Smooth muscle cell (in vitro differentiated cells): ENCODE results near the gene TAF1C. TPM values are rescaled to one million over a fixed set of nuclear protein-coding genes. Genes with fewer than 3 reads are reported as not detected.

ENCODE experiments used
- DNase-seq: peaks from one replicate; lab custom pipeline; 2025; ENCODE audit not compliant: unreplicated experiment; lab: John Stamatoyannopoulos, UW
- H2AFZ ChIP-seq: fragments of 200-600 bp; sonication (generic); 2 replicates; pipeline ENCODE4 v1.6.0; 2016; ENCODE audit warnings: antibody characterized with exemption, low read depth, mild to moderate bottlenecking
- H3F3A ChIP-seq: fragments of 200-600 bp; sonication (generic); 2 replicates; pipeline ENCODE4 v1.6.0; 2017; ENCODE audit warnings: antibody characterized with exemption, low read depth
- H3K27ac ChIP-seq: fragments of 200-600 bp; sonication (generic); 2 replicates; pipeline ENCODE4 v1.5.1; 2016; ENCODE audit warnings: low read depth, mild to moderate bottlenecking
- H3K27me3 ChIP-seq: fragments of 200-600 bp; sonication (generic); 2 replicates; pipeline ENCODE4 v1.6.1; 2016; ENCODE audit warnings: low read depth, mild to moderate bottlenecking
- H3K36me3 ChIP-seq: fragments of 200-600 bp; sonication (generic); 2 replicates; pipeline ENCODE4 v1.5.1; 2016; ENCODE audit warnings: low read depth
- H3K4me1 ChIP-seq: fragments of 200-600 bp; sonication (generic); 2 replicates; pipeline ENCODE4 v1.5.1; 2016; ENCODE audit warnings: low read depth
- H3K4me2 ChIP-seq: fragments of 200-600 bp; sonication (generic); 2 replicates; pipeline ENCODE4 v1.6.0; 2016; ENCODE audit warnings: mild to moderate bottlenecking
- H3K4me3 ChIP-seq: fragments of 200-600 bp; sonication (generic); 2 replicates; pipeline ENCODE4 v1.5.1; 2016; ENCODE audit warnings: mild to moderate bottlenecking
- H3K79me2 ChIP-seq: fragments of 200-600 bp; sonication (generic); 2 replicates; pipeline ENCODE4 v1.6.0; 2016; ENCODE audit warnings: low read depth, mild to moderate bottlenecking
- H3K9ac ChIP-seq: fragments of 200-600 bp; sonication (generic); 2 replicates; pipeline ENCODE4 v1.6.0; 2016; ENCODE audit warnings: low read depth
- H3K9me3 ChIP-seq: fragments of 200-600 bp; sonication (generic); replicated peaks from 2 replicates; pipeline ENCODE4 v1.5.1; 2016; ENCODE audit warnings: low read depth
- H4K20me1 ChIP-seq: fragments of 200-600 bp; sonication (generic); 2 replicates; pipeline ENCODE4 v1.6.0; 2016; ENCODE audit warnings: low read depth
- CTCF ChIP-seq: fragments of 200-600 bp; sonication (generic); IDR thresholded peaks from 2 replicates; pipeline ENCODE4 v1.5.1; 2017; ENCODE audit warnings: borderline replicate concordance, mild to moderate bottlenecking, antibody characterized with exemption; ENCODE audit not compliant: insufficient read depth, poor library complexity, severe bottlenecking
- WGBS: methylation state at CpG from one replicate; pipeline ENCODE4 v1.1.7; 2016; ENCODE audit warnings: low lambda C conversion rate; 5-methylcytosine and 5-hydroxymethylcytosine counted together
- polyA plus RNA-seq: library from polyadenylated mRNA; unstranded; fragments of >200 nt; fragmentation: Nextera tagmentation; extraction: Ambion mirVana; gene quantifications from 2 replicates; pipeline ENCODE4 v1.2.1, GENCODE V29; 2016
- total RNA-seq: library from RNA; depleted of rRNA; stranded (reverse); fragments of >200 nt; gene quantifications from 2 replicates; pipeline ENCODE4 v1.2.3, GENCODE V29; 2014

Gene TAF1C, protein sequence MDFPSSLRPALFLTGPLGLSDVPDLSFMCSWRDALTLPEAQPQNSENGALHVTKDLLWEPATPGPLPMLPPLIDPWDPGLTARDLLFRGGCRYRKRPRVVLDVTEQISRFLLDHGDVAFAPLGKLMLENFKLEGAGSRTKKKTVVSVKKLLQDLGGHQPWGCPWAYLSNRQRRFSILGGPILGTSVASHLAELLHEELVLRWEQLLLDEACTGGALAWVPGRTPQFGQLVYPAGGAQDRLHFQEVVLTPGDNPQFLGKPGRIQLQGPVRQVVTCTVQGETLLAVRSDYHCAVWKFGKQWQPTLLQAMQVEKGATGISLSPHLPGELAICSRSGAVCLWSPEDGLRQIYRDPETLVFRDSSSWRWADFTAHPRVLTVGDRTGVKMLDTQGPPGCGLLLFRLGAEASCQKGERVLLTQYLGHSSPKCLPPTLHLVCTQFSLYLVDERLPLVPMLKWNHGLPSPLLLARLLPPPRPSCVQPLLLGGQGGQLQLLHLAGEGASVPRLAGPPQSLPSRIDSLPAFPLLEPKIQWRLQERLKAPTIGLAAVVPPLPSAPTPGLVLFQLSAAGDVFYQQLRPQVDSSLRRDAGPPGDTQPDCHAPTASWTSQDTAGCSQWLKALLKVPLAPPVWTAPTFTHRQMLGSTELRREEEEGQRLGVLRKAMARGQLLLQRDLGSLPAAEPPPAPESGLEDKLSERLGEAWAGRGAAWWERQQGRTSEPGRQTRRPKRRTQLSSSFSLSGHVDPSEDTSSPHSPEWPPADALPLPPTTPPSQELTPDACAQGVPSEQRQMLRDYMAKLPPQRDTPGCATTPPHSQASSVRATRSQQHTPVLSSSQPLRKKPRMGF
- total RNA-seq (13.3 and 17.1 TPM in 2 replicates), polyA plus RNA-seq (35.5 and 37.3 TPM in 2 replicates)

DNA sequence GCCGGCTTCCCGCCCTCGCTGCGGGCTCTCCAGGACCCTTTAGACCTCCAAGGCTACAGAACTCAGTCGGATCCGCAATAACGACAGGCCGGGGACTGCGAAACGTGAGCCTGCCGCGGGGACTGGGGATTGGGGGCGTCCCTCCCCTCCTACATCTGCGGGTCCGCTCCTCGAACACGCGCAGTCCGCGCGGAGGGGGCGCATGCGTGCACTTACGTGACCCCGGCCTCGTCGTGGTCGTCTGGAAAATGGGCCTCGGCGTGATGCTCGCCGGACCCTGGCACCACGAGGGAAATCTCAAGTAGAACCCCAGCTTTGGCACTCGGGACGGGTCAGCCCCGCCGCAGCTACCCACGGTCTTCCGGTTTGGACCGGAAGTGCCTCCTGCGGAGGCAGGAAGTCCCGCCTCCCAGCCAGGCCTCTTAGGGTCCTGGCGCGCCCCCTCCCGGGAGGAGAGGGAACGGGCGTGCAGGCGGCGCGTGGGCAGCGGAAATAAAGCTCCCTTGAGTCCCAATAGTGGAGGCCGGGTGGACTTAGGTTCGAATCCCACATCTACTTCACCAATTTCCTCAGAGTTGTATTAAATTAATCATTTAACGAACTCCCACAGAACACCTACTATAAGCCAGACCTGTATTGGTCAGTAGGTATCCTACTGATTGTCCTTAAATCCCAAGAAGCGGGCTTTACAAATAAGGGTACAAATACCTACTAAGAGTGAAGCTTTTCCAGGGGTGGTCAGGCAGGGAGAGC, at the start of gene TAF1C:
Gene TAF1C (minus strand): TSS at position 373 of the 753 bp plus-strand sequence. CDS start 2,069 bp downstream, outside the sequence.
- peak; percentile 97 for TF ChIP-seq CTCF
- Histone ChIP-seq H3K36me3 (no peaks in the 10 kb centered on the region), H3K4me1 (peaks cover 5% of the 10 kb centered on the region), H2AFZ (peak within 1 kb of the TSS; percentile 88), H3K79me2 (peaks cover 24% of the 10 kb centered on the region), H3K4me2 (peak within 1 kb of the TSS; percentile 97), H3F3A (no peaks in the 10 kb centered on the region), H3K4me3 (peak within 1 kb of the TSS; percentile 91), H3K9ac (peak within 1 kb of the TSS; percentile 90), H4K20me1 (no peaks in the 10 kb centered on the region), H3K27me3 (no peaks in the 10 kb centered on the region), H3K27ac (no peak within 1 kb of the TSS), H3K9me3 (no peaks in the 10 kb centered on the region)
- peak; percentile 65 for DNase-seq
- 4% methylated on average over 53 of the region's 55 CpGs for WGBS

GRCh38 chr16:84234321-84235241, 47.7 kb upstream of the TAF1C start:
- Histone ChIP-seq H3K27me3 (peaks cover 5% of the 10 kb centered on the region), H3K4me3 (no peak overlapping the region), H3K4me2 (no peak overlapping the region), H3K4me1 (no peaks in the 10 kb centered on the region), H3K9ac (no peak overlapping the region), H2AFZ (no peak overlapping the region), H4K20me1 (no peaks in the 10 kb centered on the region), H3K79me2 (no peaks in the 10 kb centered on the region), H3K9me3 (no peaks in the 10 kb centered on the region), H3K27ac (no peak overlapping the region), H3F3A (peaks cover 2% of the 10 kb centered on the region), H3K36me3 (no peaks in the 10 kb centered on the region)
- 84% methylated on average over 21 of the region's 21 CpGs for WGBS
- TF ChIP-seq CTCF = no peak
- DNase-seq = no peak

DNA sequence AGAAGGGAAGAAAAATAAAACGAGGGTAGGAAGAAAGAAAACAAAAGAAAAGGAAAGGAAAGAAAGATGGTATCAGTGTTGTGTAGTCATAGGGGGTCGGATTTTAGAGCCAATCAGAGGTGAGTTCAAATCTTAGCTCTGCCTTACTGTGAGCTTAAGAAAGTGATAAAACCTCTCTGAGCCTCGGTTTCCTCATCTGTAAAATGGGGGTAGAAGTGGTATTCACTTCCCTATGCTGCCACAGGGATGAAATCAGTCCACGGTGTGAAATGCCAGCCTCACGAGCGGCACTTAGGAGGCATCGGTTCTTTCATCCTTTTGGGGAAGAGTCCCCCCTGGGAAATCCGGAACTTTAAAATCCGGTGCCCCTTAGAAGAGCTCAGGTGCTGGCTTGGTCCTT, 46.9 kb upstream of the TAF1C start:
- DNase-seq = no peak
- peaks cover 11% of the 10 kb centered on the region for H3F3A ChIP-seq
- no peak for TF ChIP-seq CTCF
- no peaks in the 10 kb centered on the region for H3K79me2 ChIP-seq
- H3K27me3 ChIP-seq = no peaks in the 10 kb centered on the region
- H3K9ac ChIP-seq = no peak overlapping the region
- H3K4me2 ChIP-seq = no peak overlapping the region
- no peaks in the 10 kb centered on the region for H3K9me3 ChIP-seq
- WGBS = 81% methylated on average over 9 of the region's 9 CpGs
- H3K4me3 ChIP-seq = no peak overlapping the region
- H4K20me1 ChIP-seq = no peaks in the 10 kb centered on the region
- no peaks in the 10 kb centered on the region for H3K36me3 ChIP-seq
- no peaks in the 10 kb centered on the region for H3K4me1 ChIP-seq
- H3K27ac ChIP-seq = no peak overlapping the region
- no peak overlapping the region for H2AFZ ChIP-seq
